GM21737 (cell line): ENCODE measurements around the gene CKB.
"Not testable (repeated sequence)": the region's sequence is repeated elsewhere in the genome, so short reads cannot be mapped to it uniquely, and the experiment has no call there.

Source experiments
- ATAC-seq: cut with Tn5 transposase; IDR thresholded peaks from one replicate; pipeline ENCODE4 v1.9.1; 2021; ENCODE audit warnings: mild to moderate bottlenecking, moderate library complexity; ENCODE audit not compliant: unreplicated experiment

Gene CKB

DNA sequence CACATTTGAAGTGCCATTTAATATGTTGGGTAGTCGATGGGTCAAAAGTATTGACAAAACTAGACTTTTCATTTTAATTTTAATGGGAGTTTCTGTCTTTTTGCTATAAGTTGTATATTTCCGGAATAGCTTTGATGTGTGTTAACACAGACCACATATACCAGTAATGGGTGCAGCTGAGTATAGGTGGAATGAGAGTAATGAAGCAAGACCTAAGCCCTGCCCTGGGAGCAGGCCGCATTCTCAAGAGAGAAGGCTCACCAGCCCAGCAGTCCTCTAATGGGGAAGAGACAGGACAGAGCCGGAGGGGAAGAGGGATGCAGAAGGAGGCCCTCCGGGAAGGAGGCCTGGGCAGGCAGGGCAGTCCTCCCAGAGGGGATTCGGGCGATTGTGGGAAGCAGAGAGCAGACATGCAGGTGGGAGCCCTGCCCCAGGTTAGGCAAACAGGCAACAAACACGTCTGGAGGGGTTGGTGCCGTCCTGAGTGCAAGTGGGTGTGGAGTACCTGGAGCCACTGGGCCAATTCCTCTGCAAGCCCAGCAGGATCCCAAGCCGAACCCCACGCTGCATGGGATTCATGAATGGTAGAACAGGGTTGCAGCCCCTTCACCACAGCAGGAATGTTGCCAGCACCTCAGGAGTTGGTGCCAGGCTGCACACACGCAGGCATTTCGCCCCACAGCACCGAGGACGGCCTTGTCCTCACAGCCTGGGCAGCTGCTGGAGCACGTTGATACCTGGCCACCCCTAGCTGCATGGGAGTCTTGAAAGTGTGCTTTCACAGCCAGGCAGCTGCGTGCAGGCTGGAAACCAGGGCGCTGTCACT lies 7.8 kb downstream of the CKB start:
- ATAC-seq = no peak

DNA sequence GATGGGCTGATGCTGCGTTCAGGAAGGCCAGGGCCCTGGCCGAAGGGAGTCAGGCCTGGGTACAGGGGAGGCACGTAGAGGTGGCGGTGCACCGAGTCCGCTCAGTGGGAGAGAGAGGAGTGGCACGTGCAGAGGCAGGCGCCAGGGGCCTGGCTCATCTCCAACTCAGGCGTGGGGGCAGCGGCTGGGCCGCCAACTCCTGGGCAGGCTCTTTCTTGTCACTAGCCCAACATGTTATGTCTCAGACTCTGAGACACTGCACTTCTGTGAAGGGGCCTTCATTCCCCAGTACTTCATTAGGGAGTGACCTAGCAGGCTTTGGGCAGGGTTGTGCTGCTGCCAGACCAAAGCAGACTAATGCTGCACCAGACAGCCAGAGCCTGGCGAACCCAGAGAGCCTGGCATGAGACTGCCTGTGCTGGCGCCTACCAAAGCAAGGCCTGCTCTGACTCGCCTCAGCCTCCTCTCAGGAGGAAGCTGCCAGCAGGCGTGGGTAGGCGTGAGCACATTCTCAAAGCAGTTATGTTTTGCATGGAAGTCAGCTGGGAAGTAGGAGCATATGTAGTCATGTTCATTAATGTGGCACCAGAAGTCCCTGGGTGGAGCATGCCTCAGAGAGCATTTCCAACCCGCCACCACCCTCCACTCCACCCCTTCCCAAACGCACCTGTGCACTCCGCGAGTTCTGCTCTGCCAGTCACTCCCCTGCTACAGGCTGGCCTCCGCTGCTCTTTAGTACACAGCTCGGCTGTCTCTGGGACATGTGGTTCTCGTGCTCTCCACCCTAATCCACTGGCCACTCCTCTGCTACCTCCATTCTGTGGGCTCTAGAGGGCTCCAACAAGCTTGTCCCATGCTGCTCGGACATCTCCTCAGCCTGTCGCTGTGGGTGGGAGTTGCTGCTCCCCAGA lies 9.7 kb downstream of the CKB start:
- no peak for ATAC-seq

DNA sequence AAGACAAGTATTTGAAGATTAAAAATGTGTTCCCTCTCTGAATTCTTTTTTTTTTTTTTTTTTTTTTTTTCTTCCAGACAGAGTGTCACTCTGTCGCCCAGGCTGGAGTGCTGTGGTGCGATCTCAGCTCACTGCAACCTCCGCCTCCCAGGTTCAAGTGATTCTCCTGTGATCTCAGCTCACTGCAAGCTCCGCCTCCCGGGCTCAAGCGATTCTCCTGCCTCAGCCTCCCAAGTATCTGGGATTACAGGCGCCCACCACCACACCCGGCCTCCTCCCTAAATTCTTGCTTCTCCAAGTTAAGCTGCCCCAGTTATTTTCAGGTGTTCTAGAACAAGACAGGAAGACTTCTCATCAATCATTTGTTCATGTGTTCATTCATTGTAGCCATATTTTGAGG lies 10.4 kb downstream of the CKB start:
- ATAC-seq = not testable (repeated sequence)

DNA sequence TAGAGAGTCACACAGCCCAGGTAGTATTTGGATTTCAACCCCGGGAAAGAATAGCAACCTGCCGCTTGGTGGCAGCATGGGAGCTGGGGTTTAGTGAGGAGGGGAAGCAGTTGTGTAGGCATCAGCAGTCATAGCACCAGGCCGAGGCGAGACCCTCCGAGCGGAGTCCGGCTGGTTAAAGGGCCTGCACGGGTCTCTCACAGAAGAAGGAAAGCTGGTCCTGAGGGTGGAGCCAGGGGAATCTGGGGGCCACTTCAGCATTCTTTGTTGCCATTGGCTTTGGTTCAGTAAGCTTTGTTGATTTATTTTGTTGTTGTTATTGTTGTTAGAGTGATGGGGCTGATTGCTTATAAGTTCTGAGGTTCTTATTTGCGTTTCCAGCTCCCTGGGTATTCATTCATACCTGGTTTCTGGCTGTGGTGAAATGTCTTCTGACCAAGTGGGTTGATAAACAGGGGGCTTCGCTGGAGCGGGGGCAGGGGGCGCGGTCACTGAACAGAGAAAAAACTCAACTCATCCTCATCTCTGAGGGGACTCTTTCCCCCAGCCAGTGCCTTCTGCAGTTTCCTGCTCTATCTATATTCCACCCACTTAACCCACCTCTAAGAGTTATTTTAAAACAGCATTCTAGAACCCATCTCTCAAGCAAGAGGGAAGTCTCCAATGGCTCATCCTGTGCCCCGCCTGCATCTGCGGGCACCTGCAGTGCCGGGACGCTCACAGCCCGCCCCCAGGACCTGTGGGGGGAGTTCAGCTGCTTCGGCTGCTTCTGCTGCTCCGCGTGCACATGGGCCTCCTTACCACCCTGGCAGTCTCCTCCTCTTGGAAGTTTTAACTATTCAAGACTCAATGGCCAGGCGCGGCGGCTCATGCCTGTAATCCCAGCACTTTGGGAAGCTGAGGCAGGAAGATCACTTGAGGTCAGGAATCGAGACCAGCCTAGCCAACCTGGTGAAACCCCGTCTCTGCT lies 11.6 kb downstream of the CKB start:
- no peak for ATAC-seq

DNA sequence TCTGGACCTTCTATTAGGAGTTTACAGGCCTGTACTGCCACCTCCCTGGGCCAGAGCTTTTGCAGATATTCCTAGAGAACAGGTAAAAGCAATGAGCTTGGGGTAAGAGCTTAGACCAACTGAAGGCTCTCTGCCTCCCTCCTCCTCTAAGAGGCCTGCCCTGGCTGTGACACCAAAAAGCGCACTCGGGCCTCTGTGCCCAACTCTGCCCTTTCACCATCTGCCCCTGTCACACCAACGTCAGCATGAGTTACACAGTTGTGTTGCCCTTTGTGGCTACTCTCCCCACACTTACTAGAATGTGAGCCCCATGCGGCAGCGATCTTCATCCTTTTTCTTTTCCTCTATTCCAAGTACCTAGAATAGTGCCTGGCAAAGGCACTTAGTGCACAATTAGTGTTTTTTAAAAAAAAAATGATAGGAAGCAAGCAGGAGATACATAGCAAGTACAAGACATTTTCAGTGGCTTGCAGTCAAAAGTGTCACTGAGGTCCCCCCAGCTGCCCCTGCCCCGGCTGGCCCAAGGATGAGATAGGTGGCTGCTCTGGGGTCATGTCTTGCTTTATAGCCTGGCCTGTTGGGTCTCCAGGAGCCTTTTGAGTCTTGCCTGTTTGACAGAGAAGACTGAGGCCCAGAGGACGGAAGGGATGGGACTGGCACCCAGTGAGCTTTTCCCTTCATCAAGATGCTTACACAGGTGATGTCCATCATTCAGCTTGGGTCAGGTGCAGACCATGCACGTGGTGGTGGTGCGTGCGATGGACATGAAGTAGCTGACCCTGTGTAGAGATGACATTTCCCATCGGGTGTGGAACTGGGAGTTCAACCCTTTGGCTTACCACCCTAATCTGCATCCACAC lies 12.5 kb downstream of the CKB start:
- ATAC-seq = no peak

DNA sequence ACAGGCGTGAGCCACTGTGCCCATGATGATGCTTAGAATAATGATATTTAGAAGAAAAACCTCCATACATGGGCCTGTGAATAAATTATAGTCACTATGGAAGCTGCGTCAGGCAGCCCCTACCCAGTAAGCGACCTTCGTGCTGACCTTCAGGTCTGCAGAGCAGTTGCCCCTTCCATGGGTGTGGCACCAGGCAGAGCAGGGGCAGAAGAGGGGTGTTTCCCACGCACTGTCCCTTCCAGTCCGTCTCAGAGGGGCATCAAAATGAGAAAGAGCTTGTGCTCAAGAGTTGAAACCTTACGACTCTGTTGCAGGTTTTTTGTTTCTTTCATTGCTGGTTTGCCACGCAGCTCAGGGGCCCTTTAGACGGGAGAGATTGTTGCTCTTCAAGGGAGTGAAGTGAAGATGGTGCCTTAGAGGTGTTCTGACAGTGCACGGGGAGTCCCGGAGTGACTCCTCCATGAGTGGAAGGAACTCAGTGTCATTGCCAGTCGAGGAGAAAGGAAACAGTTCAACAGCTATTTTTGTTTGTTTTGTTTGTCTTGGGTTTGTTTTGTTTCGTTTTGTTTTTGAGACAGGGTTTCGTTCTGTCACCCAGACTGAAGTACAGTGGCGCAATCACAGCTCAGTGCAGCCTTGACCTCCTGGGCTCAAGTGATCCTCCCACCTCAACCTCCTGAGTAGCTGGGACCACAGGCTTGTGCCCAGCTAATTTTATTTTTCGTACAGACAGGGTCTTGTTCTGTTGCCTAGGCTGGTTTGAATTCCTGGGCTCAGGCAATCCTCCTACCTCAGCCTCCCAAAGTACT lies 13.9 kb downstream of the CKB start:
- ATAC-seq = no peak

DNA sequence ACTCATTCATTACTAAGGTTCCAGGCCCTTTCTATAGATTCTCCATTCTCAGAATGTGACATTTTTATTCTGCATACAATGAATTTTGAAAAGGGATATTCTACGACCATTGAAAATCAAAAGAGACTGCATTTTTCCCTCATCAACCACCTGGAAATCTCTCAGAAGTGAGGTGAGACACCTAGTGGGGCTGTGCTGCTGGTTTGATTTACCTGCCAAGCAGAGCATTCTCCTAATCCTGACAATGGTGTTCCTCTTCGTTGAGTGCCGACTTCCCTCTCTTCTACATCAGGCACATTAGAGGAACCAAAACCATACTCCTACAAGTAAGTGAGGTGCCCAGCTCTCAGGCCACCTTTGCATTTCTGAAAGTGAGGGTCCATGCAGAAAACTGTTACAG lies 14.9 kb downstream of the CKB start:
- ATAC-seq = no peak

DNA sequence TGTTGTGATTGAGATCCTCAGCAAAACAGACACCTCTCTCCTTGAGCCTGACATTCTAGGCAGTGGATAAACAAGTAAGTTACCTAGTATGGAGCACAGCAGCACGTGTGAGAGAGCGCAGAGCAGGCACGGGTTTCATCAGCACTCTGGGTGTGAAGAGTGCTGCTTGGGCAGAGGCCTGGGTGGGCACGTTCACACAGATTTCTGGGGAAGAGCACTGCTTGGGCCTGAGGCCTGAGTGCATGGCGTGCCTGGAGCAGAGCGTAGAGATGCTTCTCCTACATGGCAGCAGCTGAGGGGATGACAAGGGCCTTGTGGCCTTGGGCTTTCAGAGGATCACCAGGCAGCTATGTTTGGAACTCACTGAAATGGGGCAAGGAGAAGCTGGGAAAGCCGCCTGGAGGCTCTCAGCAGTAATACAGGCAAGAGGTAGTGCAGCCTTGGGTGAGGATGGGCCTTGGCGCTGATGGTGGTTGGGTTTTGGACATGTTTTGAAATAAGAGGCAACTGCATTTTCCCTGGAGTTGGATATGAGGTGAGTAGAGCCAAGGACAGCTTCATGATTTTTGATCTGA lies 17.6 kb downstream of the CKB start:
- no peak for ATAC-seq

DNA sequence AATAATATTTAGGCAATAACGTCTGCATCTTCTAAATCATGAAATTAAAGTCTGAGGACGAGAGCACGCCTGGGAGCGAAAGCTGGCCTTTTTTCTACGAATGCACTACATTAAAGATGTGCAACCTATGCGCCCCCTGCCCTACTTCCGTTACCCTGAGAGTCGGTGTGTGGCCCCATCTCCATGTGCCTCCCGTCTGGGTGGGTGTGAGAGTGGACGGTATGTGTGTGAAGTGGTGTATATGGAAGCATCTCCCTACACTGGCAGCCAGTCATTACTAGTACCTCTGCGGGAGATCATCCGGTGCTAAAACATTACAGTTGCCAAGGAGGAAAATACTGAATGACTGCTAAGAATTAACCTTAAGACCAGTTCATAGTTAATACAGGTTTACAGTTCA lies 19.3 kb downstream of the CKB start:
- no peak for ATAC-seq

DNA sequence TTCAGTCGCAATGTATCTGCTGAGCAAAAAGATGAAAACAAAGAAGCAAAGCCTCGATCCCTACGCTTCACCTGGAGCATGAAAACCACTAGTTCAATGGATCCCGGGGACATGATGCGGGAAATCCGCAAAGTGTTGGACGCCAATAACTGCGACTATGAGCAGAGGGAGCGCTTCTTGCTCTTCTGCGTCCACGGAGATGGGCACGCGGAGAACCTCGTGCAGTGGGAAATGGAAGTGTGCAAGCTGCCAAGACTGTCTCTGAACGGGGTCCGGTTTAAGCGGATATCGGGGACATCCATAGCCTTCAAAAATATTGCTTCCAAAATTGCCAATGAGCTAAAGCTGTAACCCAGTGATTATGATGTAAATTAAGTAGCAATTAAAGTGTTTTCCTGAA lies 19.8 kb downstream of the CKB start:
- no peak for ATAC-seq

DNA sequence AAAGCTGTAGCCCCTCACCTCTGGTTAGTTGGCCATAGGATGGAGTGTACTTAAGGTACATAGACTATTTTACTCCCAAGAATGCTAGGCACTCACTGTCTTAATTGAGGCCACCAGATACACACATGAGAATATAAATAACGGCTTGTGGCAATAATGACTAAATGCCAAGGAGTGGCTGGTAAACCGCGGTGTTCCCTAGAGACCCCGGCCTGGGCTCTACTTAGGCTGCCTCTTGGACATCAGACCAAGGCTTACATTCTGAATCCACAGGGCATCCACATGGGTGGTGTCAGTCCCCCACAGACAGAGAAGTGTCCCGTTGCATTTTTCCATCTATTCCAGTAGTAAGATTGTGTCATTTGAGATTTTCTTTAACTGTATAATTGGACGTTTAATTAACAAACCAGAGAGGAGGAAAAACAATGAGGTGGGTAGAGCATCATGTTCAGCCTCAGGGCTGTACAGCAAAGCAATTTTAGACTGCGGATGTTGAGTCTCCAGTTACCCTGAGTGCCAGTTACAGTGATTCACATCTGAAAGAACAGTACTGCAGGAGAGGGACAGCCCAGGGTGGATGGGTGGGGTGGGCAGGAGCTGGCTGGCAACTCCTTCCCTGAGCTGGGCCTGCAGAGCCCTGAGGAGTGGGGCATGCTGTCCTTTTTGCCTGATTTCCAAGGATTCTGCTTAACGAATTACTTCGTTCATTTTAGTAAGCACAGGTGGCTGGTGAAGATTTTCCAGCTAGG lies 20.5 kb downstream of the CKB start:
- no peak for ATAC-seq

DNA sequence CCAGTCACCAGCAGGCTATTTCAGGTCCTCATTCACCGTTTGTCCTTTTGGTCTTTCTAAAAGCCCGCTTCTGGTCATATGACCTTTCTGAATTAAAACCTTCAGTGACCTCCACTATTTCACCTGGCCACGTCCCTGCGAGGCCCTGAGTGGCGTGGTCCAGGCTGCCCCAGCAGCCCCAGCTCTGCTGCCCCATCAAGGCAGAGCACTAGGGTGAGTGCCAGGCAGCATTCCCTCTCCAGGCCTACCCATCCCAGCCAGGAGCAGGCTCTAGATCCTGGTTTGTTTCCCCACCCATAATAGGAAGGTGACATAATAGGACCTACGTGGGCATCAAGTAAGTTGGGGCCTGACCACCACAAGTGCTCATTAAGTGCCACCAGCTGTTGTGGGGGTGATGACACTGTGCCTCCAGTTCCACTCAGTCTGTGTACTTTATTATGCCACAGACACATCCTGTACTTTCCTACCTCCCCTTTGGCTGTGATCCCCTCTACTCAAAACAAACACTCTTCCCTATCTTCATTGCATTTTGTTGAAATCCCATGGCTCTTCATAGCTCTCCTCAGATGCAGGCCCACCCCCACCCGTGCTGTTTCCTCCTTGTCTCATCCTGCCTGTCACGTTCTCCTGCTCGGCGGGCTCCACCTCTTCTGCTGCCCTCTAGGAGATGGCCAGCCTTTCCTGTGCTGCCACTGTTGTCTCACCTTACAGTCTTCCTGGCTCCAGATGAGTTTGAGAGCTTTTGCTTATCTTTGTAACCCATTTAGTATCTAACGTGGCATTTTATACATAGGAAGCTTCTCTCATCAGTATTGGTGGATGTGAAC lies 21.4 kb downstream of the CKB start:
- no peak for ATAC-seq

DNA sequence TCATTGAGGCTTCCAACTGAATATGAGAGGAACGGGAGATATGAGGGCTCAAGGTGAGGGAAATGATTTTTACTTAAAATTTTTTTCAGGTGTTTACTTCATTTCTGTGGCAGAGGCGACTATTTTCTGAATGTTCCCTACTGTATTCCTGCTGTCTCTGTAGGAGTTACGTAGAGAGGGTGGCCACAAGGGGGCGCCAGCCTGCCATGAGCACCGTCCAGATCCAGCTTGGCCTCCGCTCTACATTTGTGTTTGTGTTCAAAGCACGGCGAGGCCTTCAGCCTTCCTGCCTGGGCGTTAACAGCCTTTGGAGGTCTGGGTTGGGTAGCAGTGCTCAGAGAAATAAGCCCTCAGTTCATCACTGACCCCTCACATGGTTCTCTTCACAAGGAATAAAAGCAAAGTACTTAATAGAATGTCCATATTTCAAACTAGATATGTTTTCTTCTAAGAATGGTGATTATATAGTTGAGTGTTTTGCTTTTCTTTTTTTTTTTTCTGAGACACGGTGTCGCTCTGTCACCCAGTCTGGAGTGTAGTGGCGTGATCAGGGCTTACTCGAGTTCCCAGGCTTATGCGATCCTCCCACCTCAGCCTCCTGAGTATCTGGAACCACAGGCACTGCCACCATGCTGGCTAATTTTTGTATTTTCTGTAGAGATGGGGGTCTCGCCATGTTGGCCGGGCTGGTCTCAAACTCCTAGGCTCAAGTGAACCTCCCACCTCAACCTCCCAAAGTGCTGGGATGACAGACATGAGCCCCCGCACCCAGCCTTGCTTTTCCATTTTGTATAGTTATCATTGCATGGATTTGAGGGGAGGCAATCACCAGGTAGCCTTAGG lies 22.3 kb downstream of the CKB start:
- ATAC-seq = no peak

DNA sequence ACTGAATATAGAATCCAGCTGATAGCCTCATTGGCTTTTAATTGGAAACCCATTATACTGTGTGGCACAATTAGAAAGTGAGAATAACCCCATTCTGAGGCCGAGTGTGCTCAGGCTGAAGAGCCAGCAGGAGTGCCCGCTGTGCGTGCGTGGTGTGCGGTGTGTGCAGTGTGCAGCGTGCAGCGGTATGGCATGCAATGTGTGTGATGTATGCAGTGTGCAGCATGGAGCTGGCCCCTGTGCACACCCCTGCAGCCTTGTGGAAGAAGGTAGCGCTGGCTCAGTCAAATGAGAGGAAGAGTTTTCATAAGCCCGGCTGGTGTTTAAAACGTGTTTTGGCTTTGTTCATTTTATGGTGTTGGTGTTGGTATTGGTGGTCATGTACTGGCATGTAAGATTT lies 22.9 kb downstream of the CKB start:
- no peak for ATAC-seq

DNA sequence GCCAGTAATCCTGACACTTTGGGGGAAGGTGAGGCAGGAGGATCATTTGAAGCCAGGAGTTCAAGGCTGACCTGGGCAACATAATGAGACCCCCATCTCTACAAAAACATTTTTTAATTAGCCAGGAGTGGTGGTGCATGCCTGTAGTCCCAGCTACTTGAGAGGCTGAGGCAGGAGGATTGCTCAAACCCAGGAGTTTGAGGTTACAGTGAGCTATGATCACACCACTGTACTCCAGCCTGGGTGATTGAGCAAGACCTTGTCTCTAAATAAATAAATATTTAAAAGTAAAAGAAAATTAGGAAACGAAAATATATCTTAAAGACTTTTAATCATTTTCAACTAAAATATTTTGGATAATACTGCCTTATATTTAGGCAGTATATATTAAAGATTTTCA lies 25.9 kb downstream of the CKB start:
- no peak for ATAC-seq

DNA sequence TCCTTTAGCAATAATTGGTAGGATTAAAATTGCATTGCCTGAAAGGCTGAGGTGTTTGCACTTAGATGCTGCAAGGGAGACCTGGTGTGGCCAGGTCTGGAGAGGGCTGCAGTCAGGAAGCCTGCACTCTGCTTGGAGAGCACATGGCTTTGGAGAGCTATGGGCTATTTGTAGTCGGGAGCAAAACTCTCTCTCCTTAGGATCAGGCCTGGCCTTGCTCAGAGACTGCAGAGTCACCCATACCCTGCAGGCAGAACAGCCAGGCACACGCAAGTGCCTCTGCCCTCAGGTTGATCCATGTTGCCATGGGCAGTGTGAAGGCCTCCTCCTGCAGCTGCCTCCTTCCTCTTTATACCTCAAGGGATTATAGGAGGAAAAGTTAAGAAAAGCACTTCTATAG lies 26.8 kb downstream of the CKB start:
- no peak for ATAC-seq
